ENCODE results near the gene ASB10.

ASB10 gene

GRCh38 chr7:151134743-151135524 lies 52.1 kb downstream of the ASB10 start:
- no peak for DNase-seq

- DNase-seq = no peak
Observed at GRCh38 chr7:151133986-151134742, 52.9 kb downstream of the ASB10 start.

GRCh38 chr7:151133266-151133985 lies 53.6 kb downstream of the ASB10 start:
- DNase-seq = no peak

GRCh38 chr7:151132461-151133205 lies 54.4 kb downstream of the ASB10 start:
- DNase-seq = no peak

- no peak for DNase-seq
Observed at GRCh38 chr7:151131592-151132293, 55.3 kb downstream of the ASB10 start.

GRCh38 chr7:151131224-151131591 lies 55.8 kb downstream of the ASB10 start:
- no peak for DNase-seq

- no peak for DNase-seq
Observed at GRCh38 chr7:151130741-151131157, 56.3 kb downstream of the ASB10 start.

GRCh38 chr7:151129960-151130591 lies 57.0 kb downstream of the ASB10 start:
- no peak for DNase-seq

- DNase-seq = no peak
Observed at GRCh38 chr7:151129117-151129959, 57.7 kb downstream of the ASB10 start.

- no peak for DNase-seq
Observed at GRCh38 chr7:151128716-151129115, 58.3 kb downstream of the ASB10 start.

- DNase-seq = no peak
Observed at GRCh38 chr7:151128144-151128543, 58.9 kb downstream of the ASB10 start.

GRCh38 chr7:151126491-151127137 lies 60.4 kb downstream of the ASB10 start:
- DNase-seq = no peak

- DNase-seq = no peak
Observed at GRCh38 chr7:151125846-151126481, 61.1 kb downstream of the ASB10 start.

Data from EL (cell line).